ENCODE results near the gene TCF3.

The TCF3 gene

DNA sequence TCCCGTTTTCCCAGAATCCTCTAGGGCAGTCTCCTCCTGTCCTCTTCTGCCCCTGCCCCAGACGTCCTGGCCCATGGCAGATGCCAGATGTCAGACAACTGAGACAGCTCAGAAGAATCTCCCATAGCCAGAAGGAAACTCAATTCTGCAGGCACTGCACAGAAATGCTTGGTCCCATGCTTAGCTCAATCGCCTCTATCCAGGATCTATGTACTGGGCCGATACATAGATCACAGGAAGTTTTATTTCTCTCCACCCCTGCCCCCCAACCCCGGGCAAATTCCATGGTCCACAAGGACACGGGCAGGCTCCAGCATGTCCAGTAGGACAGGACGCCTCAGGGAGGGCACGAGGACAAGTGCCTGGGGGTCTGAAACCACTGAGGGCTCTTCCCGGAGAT is 64.5 kb downstream of the TCF3 start:
- Histone ChIP-seq H3K36me3 (ENCODE audit: low read length) (peaks cover 9% of the 10 kb centered on the region; the same call in 1 of the 2 replicates), H4K20me1 (ENCODE audit: low read depth, low read length) (peaks cover 7% of the 10 kb centered on the region; the same call in 1 of the 2 replicates), H3K4me2 (ENCODE audit: low read depth, low read length, poor library complexity, severe bottlenecking) (no peak overlapping the region), H3K9me2 (replicated peaks; ENCODE audit: insufficient read depth, low read length) (no peaks in the 10 kb centered on the region), H3F3A (ENCODE audit: insufficient read depth) (peaks cover 15% of the 10 kb centered on the region), H3K4me3 (ENCODE audit: insufficient read depth, low read length, poor library complexity, severe bottlenecking) (no peak overlapping the region), H2AFZ (ENCODE audit: low read depth, low read length, severe bottlenecking) (no peak overlapping the region), H3K27me3 (ENCODE audit: low read length) (no peaks in the 10 kb centered on the region), H3K27ac (ENCODE audit: low read depth, low read length) (no peak overlapping the region), H3K9ac (ENCODE audit: low read length) (no peak overlapping the region), H3K9me3 (ENCODE audit: insufficient read depth, low read length) (no peaks in the 10 kb centered on the region), H3K79me2 (ENCODE audit: insufficient read depth, low read length) (peaks cover 68% of the 10 kb centered on the region)
- TF ChIP-seq EZH2phosphoT487 (conservative IDR thresholded peaks at IDR 0.05; ENCODE audit: low read length), result no peak
- TF ChIP-seq, protein P1, sequence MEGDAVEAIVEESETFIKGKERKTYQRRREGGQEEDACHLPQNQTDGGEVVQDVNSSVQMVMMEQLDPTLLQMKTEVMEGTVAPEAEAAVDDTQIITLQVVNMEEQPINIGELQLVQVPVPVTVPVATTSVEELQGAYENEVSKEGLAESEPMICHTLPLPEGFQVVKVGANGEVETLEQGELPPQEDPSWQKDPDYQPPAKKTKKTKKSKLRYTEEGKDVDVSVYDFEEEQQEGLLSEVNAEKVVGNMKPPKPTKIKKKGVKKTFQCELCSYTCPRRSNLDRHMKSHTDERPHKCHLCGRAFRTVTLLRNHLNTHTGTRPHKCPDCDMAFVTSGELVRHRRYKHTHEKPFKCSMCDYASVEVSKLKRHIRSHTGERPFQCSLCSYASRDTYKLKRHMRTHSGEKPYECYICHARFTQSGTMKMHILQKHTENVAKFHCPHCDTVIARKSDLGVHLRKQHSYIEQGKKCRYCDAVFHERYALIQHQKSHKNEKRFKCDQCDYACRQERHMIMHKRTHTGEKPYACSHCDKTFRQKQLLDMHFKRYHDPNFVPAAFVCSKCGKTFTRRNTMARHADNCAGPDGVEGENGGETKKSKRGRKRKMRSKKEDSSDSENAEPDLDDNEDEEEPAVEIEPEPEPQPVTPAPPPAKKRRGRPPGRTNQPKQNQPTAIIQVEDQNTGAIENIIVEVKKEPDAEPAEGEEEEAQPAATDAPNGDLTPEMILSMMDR (IDR thresholded peaks at IDR 0.05; ENCODE audit: insufficient read depth, low read length, poor library complexity, severe bottlenecking), result no peak

DNA sequence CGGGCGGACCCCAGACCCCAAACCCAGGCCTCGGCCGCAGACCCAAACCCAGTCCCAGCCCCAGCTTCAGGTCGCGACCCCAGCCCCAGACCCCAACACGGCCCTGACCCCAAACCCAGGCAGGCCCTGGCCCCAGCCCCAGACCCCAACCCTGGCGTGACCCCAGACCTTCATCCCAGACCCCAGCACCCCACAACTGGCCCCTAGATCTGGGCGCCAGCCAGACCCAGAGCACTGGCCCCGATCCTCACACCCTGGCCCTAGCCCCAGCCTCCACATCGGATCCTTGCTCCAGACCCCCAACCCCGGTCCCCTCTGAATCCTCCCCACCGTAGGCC is 67.2 kb downstream of the TCF3 start:
- no peaks in the 10 kb centered on the region for H3F3A ChIP-seq (ENCODE audit: insufficient read depth)
- no peak overlapping the region for H2AFZ ChIP-seq (ENCODE audit: low read depth, low read length, severe bottlenecking)
- H3K79me2 ChIP-seq (ENCODE audit: insufficient read depth, low read length), result peaks cover 49% of the 10 kb centered on the region
- H3K27me3 ChIP-seq (ENCODE audit: low read length), result no peaks in the 10 kb centered on the region
- H3K4me3 ChIP-seq (ENCODE audit: insufficient read depth, low read length, poor library complexity, severe bottlenecking), result no peak overlapping the region
- no peaks in the 10 kb centered on the region for H3K9me3 ChIP-seq (ENCODE audit: insufficient read depth, low read length)
- no peak overlapping the region for H3K9ac ChIP-seq (ENCODE audit: low read length)
- no peak overlapping the region for H3K4me2 ChIP-seq (ENCODE audit: low read depth, low read length, poor library complexity, severe bottlenecking)
- no peaks in the 10 kb centered on the region for H3K9me2 ChIP-seq (replicated peaks; ENCODE audit: insufficient read depth, low read length)
- H4K20me1 ChIP-seq (ENCODE audit: low read depth, low read length), result peaks cover 4% of the 10 kb centered on the region; the same call in 1 of the 2 replicates
- no peak for TF ChIP-seq EZH2phosphoT487 (conservative IDR thresholded peaks at IDR 0.05; ENCODE audit: low read length)
- H3K36me3 ChIP-seq (ENCODE audit: low read length), result peaks cover 7% of the 10 kb centered on the region; the same call in 1 of the 2 replicates
- no peak overlapping the region for H3K27ac ChIP-seq (ENCODE audit: low read depth, low read length)

DNA sequence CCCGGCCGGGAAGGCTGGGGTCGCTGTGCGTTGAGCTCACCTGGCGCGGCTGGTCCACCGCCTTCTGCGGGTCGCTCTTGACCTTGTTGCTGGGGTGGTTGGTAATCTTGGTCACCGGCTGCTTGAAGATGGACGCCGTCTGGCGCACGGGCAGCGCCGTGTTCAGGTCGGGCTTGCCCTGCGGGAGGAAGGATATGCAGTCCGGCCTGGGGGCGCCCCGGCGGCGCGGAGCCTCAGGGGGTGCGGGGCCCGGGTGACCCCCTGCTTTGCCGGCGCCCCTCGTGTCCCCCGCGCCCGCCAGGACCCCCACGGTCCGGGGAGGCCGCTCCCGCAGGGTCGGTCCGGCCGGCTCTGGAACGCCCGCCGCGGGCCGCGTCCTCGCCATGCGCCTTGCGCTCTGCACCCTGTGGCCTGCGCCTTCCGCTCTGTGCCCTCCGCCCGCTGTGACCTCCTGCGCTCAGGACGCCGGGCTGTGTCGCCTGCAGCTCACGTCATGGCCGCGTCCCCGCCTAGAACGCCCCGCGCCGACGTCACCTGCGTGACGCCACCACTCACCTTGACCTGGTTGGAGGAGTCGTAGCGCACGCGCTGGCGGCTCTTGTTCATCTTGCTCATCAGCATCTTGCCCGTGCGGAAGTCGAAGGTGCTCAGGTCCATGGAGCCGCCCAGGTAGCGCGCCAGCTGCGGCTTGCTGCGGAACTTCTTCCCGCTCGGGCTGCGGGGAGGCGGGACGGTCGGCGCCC is 67.7 kb downstream of the TCF3 start:
- Histone ChIP-seq H3K27me3 (ENCODE audit: low read length) (no peaks in the 10 kb centered on the region), H3K9me3 (ENCODE audit: insufficient read depth, low read length) (no peaks in the 10 kb centered on the region), H3K4me3 (ENCODE audit: insufficient read depth, low read length, poor library complexity, severe bottlenecking) (no peak overlapping the region), H3K27ac (ENCODE audit: low read depth, low read length) (no peak overlapping the region), H3K79me2 (ENCODE audit: insufficient read depth, low read length) (peaks cover 44% of the 10 kb centered on the region), H3K36me3 (ENCODE audit: low read length) (peaks cover 5% of the 10 kb centered on the region; the same call in 1 of the 2 replicates), H4K20me1 (ENCODE audit: low read depth, low read length) (peaks cover 2% of the 10 kb centered on the region; the same call in 1 of the 2 replicates), H3F3A (ENCODE audit: insufficient read depth) (no peaks in the 10 kb centered on the region), H2AFZ (ENCODE audit: low read depth, low read length, severe bottlenecking) (no peak overlapping the region), H3K9me2 (replicated peaks; ENCODE audit: insufficient read depth, low read length) (no peaks in the 10 kb centered on the region), H3K4me2 (ENCODE audit: low read depth, low read length, poor library complexity, severe bottlenecking) (no peak overlapping the region), H3K9ac (ENCODE audit: low read length) (no peak overlapping the region)
- TF ChIP-seq EZH2phosphoT487 (conservative IDR thresholded peaks at IDR 0.05; ENCODE audit: low read length), result no peak

DNA sequence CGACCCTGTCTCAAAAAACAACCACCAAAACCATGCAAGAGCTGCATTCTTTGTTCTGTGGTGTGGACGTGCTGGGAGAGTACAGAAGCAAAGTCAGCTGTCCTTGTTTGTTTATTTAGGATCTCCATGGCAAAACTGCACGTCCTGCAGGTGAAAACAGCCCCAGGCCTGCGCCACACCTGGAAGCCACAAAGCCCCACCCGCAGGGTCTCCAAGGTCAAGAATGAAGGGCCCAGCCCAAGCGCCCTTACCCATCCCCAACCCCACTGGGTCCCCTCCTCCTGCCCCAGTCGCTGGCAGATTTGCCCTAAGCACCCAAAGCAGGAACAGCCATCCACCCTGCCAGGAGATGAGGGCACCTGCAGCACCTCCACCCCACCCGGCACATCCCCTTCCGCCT is 70.2 kb downstream of the TCF3 start:
- Histone ChIP-seq H3F3A (ENCODE audit: insufficient read depth) (no peaks in the 10 kb centered on the region), H3K27ac (ENCODE audit: low read depth, low read length) (no peak overlapping the region), H4K20me1 (ENCODE audit: low read depth, low read length) (no peaks in the 10 kb centered on the region), H3K4me2 (ENCODE audit: low read depth, low read length, poor library complexity, severe bottlenecking) (no peak overlapping the region), H3K79me2 (ENCODE audit: insufficient read depth, low read length) (peaks cover 19% of the 10 kb centered on the region), H3K4me3 (ENCODE audit: insufficient read depth, low read length, poor library complexity, severe bottlenecking) (no peak overlapping the region), H2AFZ (ENCODE audit: low read depth, low read length, severe bottlenecking) (no peak overlapping the region), H3K27me3 (ENCODE audit: low read length) (no peaks in the 10 kb centered on the region), H3K9me3 (ENCODE audit: insufficient read depth, low read length) (no peaks in the 10 kb centered on the region), H3K9ac (ENCODE audit: low read length) (no peak overlapping the region), H3K9me2 (replicated peaks; ENCODE audit: insufficient read depth, low read length) (no peaks in the 10 kb centered on the region), H3K36me3 (ENCODE audit: low read length) (peaks cover 5% of the 10 kb centered on the region; the same call in 1 of the 2 replicates)
- TF ChIP-seq, protein P1 (IDR thresholded peaks at IDR 0.05; ENCODE audit: insufficient read depth, low read length, poor library complexity, severe bottlenecking), result no peak
- no peak for TF ChIP-seq EZH2phosphoT487 (conservative IDR thresholded peaks at IDR 0.05; ENCODE audit: low read length)
